ENCODE results near the gene CORT.
A peak's percentile ranks its signal among the peaks of the same experiment; 100 is the strongest.

The CORT gene

GRCh38 chr1:10474613-10475507 lies 25.0 kb downstream of the CORT start, which contains the start of gene PEX14:
TSS of gene PEX14 (plus strand) at chr1:10474950. CDS start at chr1:10474967, 17 bp downstream.
- DNase-seq (ENCODE audit: low spot score), result peak; percentile 95
- in situ Hi-C loops (cut with MboI; ENCODE audit: low sequenced_read_pairs, unreplicated experiment), result no loop called here
- TF ChIP-seq CTCF (IDR thresholded peaks at IDR 0.05; ENCODE audit: borderline replicate concordance, control extremely low read depth, extremely low read depth, insufficient read depth, missing control alignments), result no peak

- in situ Hi-C loops (cut with MboI; ENCODE audit: low sequenced_read_pairs, unreplicated experiment), result no loop called here
- no peak for TF ChIP-seq CTCF (IDR thresholded peaks at IDR 0.05; ENCODE audit: borderline replicate concordance, control extremely low read depth, extremely low read depth, insufficient read depth, missing control alignments)
- DNase-seq (ENCODE audit: low spot score), result no peak
Observed at GRCh38 chr1:10475510-10475909, 25.7 kb downstream of the CORT start.

- in situ Hi-C loops (cut with MboI; ENCODE audit: low sequenced_read_pairs, unreplicated experiment), result no loop called here
- DNase-seq (ENCODE audit: low spot score), result no peak
- TF ChIP-seq CTCF (IDR thresholded peaks at IDR 0.05; ENCODE audit: borderline replicate concordance, control extremely low read depth, extremely low read depth, insufficient read depth, missing control alignments), result no peak
Observed at GRCh38 chr1:10479296-10479695, 29.5 kb downstream of the CORT start.

- no peak for DNase-seq (ENCODE audit: low spot score)
- in situ Hi-C loops (cut with MboI; ENCODE audit: low sequenced_read_pairs, unreplicated experiment), result loop anchor here (10.0 kb wide), 1 partner anchor 46 kb away; the partner anchor contains the start of gene CENPS
- no peak for TF ChIP-seq CTCF (IDR thresholded peaks at IDR 0.05; ENCODE audit: borderline replicate concordance, control extremely low read depth, extremely low read depth, insufficient read depth, missing control alignments)
Observed at GRCh38 chr1:10480614-10481013, 30.8 kb downstream of the CORT start.

GRCh38 chr1:10484521-10484920 lies 34.7 kb downstream of the CORT start:
- no peak for TF ChIP-seq CTCF (IDR thresholded peaks at IDR 0.05; ENCODE audit: borderline replicate concordance, control extremely low read depth, extremely low read depth, insufficient read depth, missing control alignments)
- no peak for DNase-seq (ENCODE audit: low spot score)
- in situ Hi-C loops (cut with MboI; ENCODE audit: low sequenced_read_pairs, unreplicated experiment), result loop anchor here (10.0 kb wide), 1 partner anchor 50 kb away; the partner anchor contains the start of gene CENPS

GRCh38 chr1:10489291-10490055 lies 39.6 kb downstream of the CORT start:
- no peak for DNase-seq (ENCODE audit: low spot score)
- in situ Hi-C loops (cut with MboI; ENCODE audit: low sequenced_read_pairs, unreplicated experiment), result loop anchor here (10.0 kb wide), 1 partner anchor 55 kb away; the partner anchor contains the start of gene CENPS
- TF ChIP-seq CTCF (IDR thresholded peaks at IDR 0.05; ENCODE audit: borderline replicate concordance, control extremely low read depth, extremely low read depth, insufficient read depth, missing control alignments), result no peak
